Measurements from ENCODE around the gene LRRC49. TPM values are rescaled to one million over a fixed set of nuclear protein-coding genes. Genes with fewer than 3 reads are reported as not detected.

The LRRC49 gene
- total and polyA plus RNA-seq, 11 donors, result 13.3 to 123 (median 60.3) TPM

- no peak overlapping the region for H3K27ac ChIP-seq
- H3K9me3 ChIP-seq, result peaks cover 0 to 5% (median 0%) of the 10 kb centered on the region in 12 donors
- TF ChIP-seq CTCF (IDR thresholded peaks at IDR 0.05), result no peak
- no peak for TF ChIP-seq POLR2A (IDR thresholded peaks at IDR 0.05)
- H3K4me3 ChIP-seq, result no peak overlapping the region
- no peaks in the 10 kb centered on the region for H3K27me3 ChIP-seq
- DNase-seq (peak in 1 of 5 donors; percentile 40), ATAC-seq (peak in 3 of 4 donors; percentile 6 to 22 (median 20))
- intact Hi-C loops (cut with DNase I), result loop anchor here in 1 of 10 donors (10.0 kb wide), 1 partner anchor 55 kb away; no protein-coding TSS in a partner anchor
- WGBS, 4 donors, result 42 to 49% (median 46%) methylated on average over 6 of the region's 6 CpGs
- H3K4me1 ChIP-seq, result peaks cover 0 to 34% (median 16%) of the 10 kb centered on the region in 12 donors
- no peaks in the 10 kb centered on the region for H3K36me3 ChIP-seq
Observed at GRCh38 chr15:71079208-71080044, 186.8 kb downstream of the LRRC49 start.

DNA sequence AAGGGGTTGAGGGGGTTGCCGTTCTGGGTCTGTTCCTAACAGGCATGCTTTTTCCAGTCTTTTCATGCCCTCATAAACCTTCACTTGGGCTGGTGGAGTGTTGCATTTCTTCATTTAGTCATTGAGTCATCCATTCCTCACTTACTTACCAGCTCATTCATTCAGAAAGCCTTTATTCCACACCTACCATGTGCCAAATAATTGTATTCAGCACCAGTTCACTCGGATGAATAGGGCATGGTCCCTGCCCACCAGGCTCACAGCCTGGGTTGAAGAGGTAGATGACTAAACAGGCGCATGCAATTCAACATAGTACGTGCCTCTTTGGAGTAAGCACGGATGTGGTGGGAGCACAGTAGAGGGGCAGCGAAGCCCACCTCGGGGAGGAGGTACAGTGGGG, 187.5 kb downstream of the LRRC49 start:
- ATAC-seq (no peak), DNase-seq (no peak)
- Histone ChIP-seq H3K27ac (no peak overlapping the region), H3K9me3 (peaks cover 0 to 3% (median 0%) of the 10 kb centered on the region in 12 donors), H3K4me3 (no peak overlapping the region), H3K27me3 (no peaks in the 10 kb centered on the region), H3K4me1 (peaks cover 0 to 34% (median 18%) of the 10 kb centered on the region in 12 donors), H3K36me3 (no peaks in the 10 kb centered on the region)
- WGBS, 4 donors, result 84 to 89% (median 88%) methylated on average over 7 of the region's 7 CpGs
- intact Hi-C loops (cut with DNase I), result loop anchor here in 1 of 10 donors (10.0 kb wide), 1 partner anchor 55 kb away; no protein-coding TSS in a partner anchor
- TF ChIP-seq POLR2A (IDR thresholded peaks at IDR 0.05) (no peak), CTCF (IDR thresholded peaks at IDR 0.05) (no peak)

DNA sequence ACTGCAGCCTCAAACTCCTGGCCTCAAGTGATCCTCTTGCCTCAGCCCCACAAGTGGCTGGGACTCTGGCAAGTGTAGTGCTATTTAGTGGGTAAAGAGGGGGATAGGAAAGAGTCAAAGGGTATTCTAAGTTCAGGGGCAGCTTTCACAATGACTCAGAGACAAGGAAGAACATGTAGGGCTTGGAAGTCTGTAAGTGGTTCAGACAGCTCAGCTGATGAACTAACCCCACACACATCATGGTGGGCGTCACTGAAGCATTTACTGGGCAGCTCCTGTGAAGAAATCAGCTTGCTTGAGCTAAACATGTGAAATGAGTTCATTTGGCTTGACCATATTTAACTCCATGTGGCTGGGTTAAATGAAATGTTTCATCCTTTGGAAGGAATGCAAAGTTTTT, 188.1 kb downstream of the LRRC49 start:
- H3K27ac ChIP-seq, result no peak overlapping the region
- peaks cover 0 to 3% (median 0%) of the 10 kb centered on the region in 12 donors for H3K9me3 ChIP-seq
- H3K4me1 ChIP-seq, result peaks cover 0 to 34% (median 18%) of the 10 kb centered on the region in 12 donors
- ATAC-seq (peak in 2 of 4 donors; percentile 33 to 51), DNase-seq (no peak)
- no peaks in the 10 kb centered on the region for H3K27me3 ChIP-seq
- H3K36me3 ChIP-seq, result no peaks in the 10 kb centered on the region
- WGBS, 4 donors, result 61 to 79% (median 70%) methylated on average over 1 of the region's 1 CpG
- no peak overlapping the region for H3K4me3 ChIP-seq
- no peak for TF ChIP-seq CTCF (IDR thresholded peaks at IDR 0.05)
- no peak for TF ChIP-seq POLR2A (IDR thresholded peaks at IDR 0.05)
- intact Hi-C loops (cut with DNase I), result loop anchor here in 1 of 10 donors (10.0 kb wide), 1 partner anchor 56 kb away; no protein-coding TSS in a partner anchor

DNA sequence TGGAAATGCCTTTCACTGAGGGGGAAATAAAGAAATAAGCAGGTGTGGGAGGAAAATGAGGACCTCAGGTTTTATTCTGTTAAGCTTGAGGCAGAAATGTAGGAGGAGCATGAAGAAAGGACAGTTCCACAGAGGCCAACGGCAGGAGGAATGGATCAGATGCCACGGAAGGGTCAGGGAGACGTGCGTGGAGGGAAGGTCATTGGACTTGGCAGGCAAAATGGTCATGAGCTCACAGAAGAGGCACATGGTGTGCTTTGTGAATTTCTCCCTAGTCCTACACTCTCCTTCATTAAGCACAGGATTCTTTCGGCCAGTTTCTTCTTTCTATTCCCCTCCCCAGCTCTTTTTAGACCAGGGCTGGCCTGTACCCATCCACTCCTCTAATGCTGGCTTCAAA, 190.2 kb downstream of the LRRC49 start:
- DNase-seq, result peak in 4 of 5 donors; percentile 37 to 55 (median 48)
- peak overlapping the region in 1 of 12 donors; percentile 11 for H3K4me3 ChIP-seq
- peaks cover 0 to 34% (median 18%) of the 10 kb centered on the region in 12 donors for H3K4me1 ChIP-seq
- peaks cover 0 to 4% (median 0%) of the 10 kb centered on the region in 12 donors for H3K9me3 ChIP-seq
- peak overlapping the region in 10 of 12 donors; percentile 15 to 74 (median 58) for H3K27ac ChIP-seq
- WGBS, 4 donors, result 30 to 40% (median 34%) methylated on average over 5 of the region's 5 CpGs
- H3K27me3 ChIP-seq, result no peaks in the 10 kb centered on the region
- no peaks in the 10 kb centered on the region for H3K36me3 ChIP-seq
- ATAC-seq, result peak; percentile 73 to 82 (median 79)
- TF ChIP-seq POLR2A (IDR thresholded peaks at IDR 0.05) (no peak), CTCF (IDR thresholded peaks at IDR 0.05) (no peak)
- intact Hi-C loops (cut with DNase I), result loop anchor here in 1 of 10 donors (10.0 kb wide), 1 partner anchor 58 kb away; no protein-coding TSS in a partner anchor

Measured in heart left ventricle (tissue), 16 donors.